Left forelimb (tissue), 1 donor: ENCODE measurements around the gene SPATA31A5.
"Not testable (repeated sequence)": the region's sequence is repeated elsewhere in the genome, so short reads cannot be mapped to it uniquely, and the experiment has no call there.

Experiments used
- DNase-seq: peaks from one replicate; pipeline ENCODE4 v3.0.0-alpha.2; 2018; ENCODE audit warnings: low spot score

SPATA31A5 gene

DNA sequence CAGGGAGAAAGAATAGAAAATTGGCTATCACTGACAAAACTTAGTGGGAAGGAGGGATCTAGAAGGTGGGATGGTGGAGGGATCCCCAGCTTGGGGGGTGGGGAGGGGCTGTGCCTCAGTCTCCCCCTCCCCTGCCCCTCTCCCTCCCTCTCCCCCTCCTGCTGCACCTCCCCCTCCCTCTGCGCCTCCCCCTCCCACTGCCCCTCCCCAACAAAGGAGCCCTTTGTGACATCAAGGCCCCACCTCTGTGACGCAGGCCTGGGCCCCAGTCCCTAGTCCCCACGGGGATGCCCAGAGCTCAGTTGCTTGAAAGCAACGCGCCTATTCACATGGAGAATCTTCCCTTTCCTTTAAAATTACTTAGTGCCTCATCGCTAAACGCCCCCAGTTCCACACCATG, at the start of gene SPATA31A5:
Gene SPATA31A5, plus strand, starts transcription at position 301 of the 400 bp plus-strand sequence. Its CDS starts 29 bp downstream, at position 330.
- DNase-seq: not testable (repeated sequence)

DNA sequence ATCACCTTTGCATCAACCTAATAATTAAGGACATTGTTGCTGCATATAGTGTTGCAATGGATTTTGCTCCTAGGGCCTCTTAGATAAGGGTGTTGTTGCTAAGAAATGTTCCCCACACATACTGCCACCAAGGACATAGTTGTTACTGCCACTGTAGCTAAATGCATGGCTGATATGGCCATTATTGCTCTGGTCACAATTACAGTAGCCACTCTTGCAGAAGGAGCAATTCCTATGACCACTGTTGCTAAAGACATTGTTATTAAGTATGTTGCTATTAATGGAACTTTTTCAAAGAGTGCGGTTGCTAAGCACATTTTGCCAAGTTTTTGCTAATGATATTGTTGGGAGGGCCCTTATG, 48.8 kb downstream of the SPATA31A5 start:
- not testable (repeated sequence) for DNase-seq

DNA sequence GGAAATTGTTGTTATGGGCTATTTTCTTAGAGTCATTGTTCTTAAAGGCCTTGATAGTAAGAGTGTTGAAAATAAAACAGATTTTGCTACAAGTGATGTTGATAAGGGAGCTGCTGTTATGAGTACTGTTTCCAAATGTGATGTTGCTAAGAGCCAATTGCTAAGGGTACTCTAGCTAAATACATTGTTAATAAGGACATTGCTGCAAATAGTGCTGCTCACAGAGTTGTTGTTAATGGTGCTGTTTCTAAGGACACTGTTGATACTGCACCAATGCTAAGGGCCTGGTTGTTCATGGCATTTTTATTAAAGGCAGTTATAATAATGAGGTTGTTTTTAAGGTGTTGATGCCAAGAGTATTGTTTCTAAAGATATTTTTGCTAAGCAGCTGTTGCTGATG, 52.2 kb downstream of the SPATA31A5 start:
- not testable (repeated sequence) for DNase-seq
